ENCODE results near the gene SCNN1B. TPM values are rescaled to one million over a fixed set of nuclear protein-coding genes. Genes with fewer than 3 reads are reported as not detected.

Gene SCNN1B
- total RNA-seq, 4 donors from 2014 or later, result 0.31 to 4.7 (median 2.6) TPM

- Histone ChIP-seq H3K27ac (no peak overlapping the region), H3K4me3 (no peak overlapping the region), H3K4me1 (no peaks in the 10 kb centered on the region), H3K36me3 (no peaks in the 10 kb centered on the region), H3K27me3 (peaks cover 1% of the 10 kb centered on the region), H3K9me3 (peaks cover 0 to 3% (median 0%) of the 10 kb centered on the region in 3 donors)
- ATAC-seq, result no peak
- TF ChIP-seq EP300 (IDR thresholded peaks at IDR 0.05), result no peak
- TF ChIP-seq POLR2AphosphoS5 (IDR thresholded peaks at IDR 0.05), result no peak
- TF ChIP-seq CTCF (IDR thresholded peaks at IDR 0.05), result no peak
- no peak for TF ChIP-seq POLR2A (IDR thresholded peaks at IDR 0.05)
- 53 to 59% methylated on average over 3 of the region's 4 CpGs for WGBS, 2 donors (ENCODE audit: low coverage in 1 of 2)
Observed at GRCh38 chr16:23333034-23333579, 31.0 kb downstream of the SCNN1B start.

DNA sequence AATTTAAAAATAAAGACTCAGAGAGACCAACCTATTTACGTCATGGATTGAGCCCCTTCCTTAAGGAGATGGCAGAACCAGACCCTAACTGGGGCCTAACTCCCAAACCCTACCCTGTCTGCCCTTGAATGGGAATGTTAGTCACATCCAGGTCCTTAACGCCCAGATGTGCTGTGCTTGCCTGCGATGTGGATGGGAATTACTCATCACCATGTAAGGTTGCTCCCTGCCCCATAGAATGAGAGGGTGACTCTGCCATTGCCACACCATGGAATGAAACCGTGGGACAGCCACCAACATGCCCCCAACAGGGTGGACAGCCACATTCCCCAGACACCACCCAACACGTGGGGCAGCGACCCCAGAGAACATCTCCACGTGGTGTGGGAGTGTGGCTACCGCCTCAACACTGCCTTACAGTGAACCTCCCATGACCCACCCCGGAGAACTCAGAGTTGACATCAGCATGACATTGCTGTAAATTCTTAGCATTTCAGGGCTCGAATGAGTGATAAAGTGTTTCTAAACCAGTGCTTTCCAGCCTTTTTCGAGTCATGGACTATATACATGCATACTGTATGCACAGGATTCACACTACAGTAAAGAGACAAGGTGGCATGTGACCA is 31.8 kb downstream of the SCNN1B start:
- ATAC-seq, result no peak
- 80 to 81% methylated on average over 5 to 7 of the region's 11 CpGs for WGBS, 2 donors (ENCODE audit: low coverage in 1 of 2)

GRCh38 chr16:23334457-23334853 is 32.4 kb downstream of the SCNN1B start:
- ATAC-seq, result no peak
- H3K4me3 ChIP-seq, result no peak overlapping the region
- 59 to 70% methylated on average over 2 to 3 of the region's 3 CpGs for WGBS, 2 donors (ENCODE audit: low coverage in 1 of 2)
- H3K4me1 ChIP-seq, result no peaks in the 10 kb centered on the region
- TF ChIP-seq CTCF (IDR thresholded peaks at IDR 0.05), result no peak
- TF ChIP-seq EP300 (IDR thresholded peaks at IDR 0.05), result no peak
- TF ChIP-seq POLR2A (IDR thresholded peaks at IDR 0.05), result no peak
- no peak for TF ChIP-seq POLR2AphosphoS5 (IDR thresholded peaks at IDR 0.05)
- peaks cover 6% of the 10 kb centered on the region for H3K27me3 ChIP-seq
- H3K36me3 ChIP-seq, result no peaks in the 10 kb centered on the region
- peaks cover 0 to 8% (median 0%) of the 10 kb centered on the region in 3 donors for H3K9me3 ChIP-seq
- H3K27ac ChIP-seq, result no peak overlapping the region

More for the DNA sequence above, 31.8 kb downstream of the SCNN1B start:
- H3K27me3 ChIP-seq, result peaks cover 6% of the 10 kb centered on the region
- no peaks in the 10 kb centered on the region for H3K4me1 ChIP-seq
- H3K4me3 ChIP-seq, result no peak overlapping the region
- H3K36me3 ChIP-seq, result no peaks in the 10 kb centered on the region
- peaks cover 0 to 8% (median 0%) of the 10 kb centered on the region in 3 donors for H3K9me3 ChIP-seq
- no peak overlapping the region for H3K27ac ChIP-seq
- TF ChIP-seq EP300 (IDR thresholded peaks at IDR 0.05) (no peak), POLR2A (IDR thresholded peaks at IDR 0.05) (no peak), CTCF (IDR thresholded peaks at IDR 0.05) (no peak), POLR2AphosphoS5 (IDR thresholded peaks at IDR 0.05) (no peak)

DNA sequence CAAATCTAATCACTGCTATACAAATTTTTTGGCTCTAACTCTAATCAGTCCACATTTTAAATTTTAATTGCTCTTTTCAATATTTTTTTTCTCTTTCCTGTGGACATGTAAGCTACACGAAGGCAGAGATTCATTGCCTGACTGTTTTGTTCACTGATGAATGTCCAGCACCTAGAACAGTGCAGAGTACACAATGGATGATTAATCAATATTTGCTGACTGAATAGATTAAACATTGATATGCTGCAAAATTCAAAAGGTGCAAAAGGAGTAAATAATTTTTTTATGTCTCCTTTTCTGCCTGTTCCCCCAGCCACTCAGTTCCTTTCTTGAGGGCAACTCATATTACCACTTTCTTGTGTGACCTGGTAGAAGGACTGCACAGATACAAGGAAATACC is 32.8 kb downstream of the SCNN1B start:
- H3K4me3 ChIP-seq, result no peak overlapping the region
- H3K27me3 ChIP-seq, result peaks cover 6% of the 10 kb centered on the region
- ATAC-seq, result no peak
- TF ChIP-seq EP300 (IDR thresholded peaks at IDR 0.05), result no peak
- no peak for TF ChIP-seq POLR2A (IDR thresholded peaks at IDR 0.05)
- no peak for TF ChIP-seq CTCF (IDR thresholded peaks at IDR 0.05)
- TF ChIP-seq POLR2AphosphoS5 (IDR thresholded peaks at IDR 0.05), result no peak
- WGBS, 2 donors (ENCODE audit: low coverage in 1 of 2), result 29 to 60% methylated on average over 1 of the region's 1 CpG
- H3K4me1 ChIP-seq, result no peaks in the 10 kb centered on the region
- H3K27ac ChIP-seq, result no peak overlapping the region
- H3K36me3 ChIP-seq, result no peaks in the 10 kb centered on the region
- H3K9me3 ChIP-seq, result peaks cover 0 to 8% (median 0%) of the 10 kb centered on the region in 3 donors

All from gastroesophageal sphincter (tissue), 4 donors.